ENCODE results near the gene SPTBN1.

DNA sequence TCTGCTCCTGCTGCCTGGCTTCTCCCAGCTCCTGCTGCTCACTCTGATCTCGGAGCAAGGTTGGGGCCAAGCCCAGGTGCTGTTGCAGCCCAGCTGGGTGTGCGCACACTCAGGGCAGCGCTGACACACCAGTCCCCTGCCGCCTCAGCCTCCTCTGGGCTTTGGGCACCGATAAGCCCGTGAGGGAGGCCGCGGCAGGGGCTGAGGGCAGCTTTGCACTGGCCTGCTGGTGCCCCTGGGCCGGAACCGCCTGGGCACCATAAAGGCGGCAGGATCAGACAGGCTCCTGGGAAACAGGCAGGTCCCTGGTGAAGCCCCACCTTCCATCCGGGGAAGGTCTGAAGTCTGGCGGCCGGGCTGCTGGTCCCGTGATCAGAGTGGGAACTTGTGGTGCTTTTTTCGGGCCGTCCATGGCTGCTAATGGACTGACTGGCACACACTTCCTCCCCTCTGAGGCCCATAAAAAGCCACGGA, 253.2 kb downstream of the SPTBN1 start:
- TF ChIP-seq, protein P1, sequence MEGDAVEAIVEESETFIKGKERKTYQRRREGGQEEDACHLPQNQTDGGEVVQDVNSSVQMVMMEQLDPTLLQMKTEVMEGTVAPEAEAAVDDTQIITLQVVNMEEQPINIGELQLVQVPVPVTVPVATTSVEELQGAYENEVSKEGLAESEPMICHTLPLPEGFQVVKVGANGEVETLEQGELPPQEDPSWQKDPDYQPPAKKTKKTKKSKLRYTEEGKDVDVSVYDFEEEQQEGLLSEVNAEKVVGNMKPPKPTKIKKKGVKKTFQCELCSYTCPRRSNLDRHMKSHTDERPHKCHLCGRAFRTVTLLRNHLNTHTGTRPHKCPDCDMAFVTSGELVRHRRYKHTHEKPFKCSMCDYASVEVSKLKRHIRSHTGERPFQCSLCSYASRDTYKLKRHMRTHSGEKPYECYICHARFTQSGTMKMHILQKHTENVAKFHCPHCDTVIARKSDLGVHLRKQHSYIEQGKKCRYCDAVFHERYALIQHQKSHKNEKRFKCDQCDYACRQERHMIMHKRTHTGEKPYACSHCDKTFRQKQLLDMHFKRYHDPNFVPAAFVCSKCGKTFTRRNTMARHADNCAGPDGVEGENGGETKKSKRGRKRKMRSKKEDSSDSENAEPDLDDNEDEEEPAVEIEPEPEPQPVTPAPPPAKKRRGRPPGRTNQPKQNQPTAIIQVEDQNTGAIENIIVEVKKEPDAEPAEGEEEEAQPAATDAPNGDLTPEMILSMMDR (IDR thresholded peaks at IDR 0.05), result no peak
- peak in 1 of 2 donors; percentile 27 for TF ChIP-seq POLR2A (IDR thresholded peaks at IDR 0.05)
